Retinal pigment epithelial cell (primary cell): ENCODE data around the gene VAMP1.
"Not testable (repeated sequence)": the region's sequence is repeated elsewhere in the genome, so short reads cannot be mapped to it uniquely, and the experiment has no call there.

Experiments
- DNase-seq: peaks from one replicate; pipeline ENCODE4 v3.0.0-alpha.2; 2010; ENCODE audit warnings: low read depth
- H3K4me3 ChIP-seq: 2 replicates; pipeline ENCODE4 v1.5.1; 2011; ENCODE audit warnings: mild to moderate bottlenecking, low read length, control low read depth, moderate library complexity
- CTCF ChIP-seq: conservative IDR thresholded peaks from 2 replicates; pipeline ENCODE4 v1.5.1; 2011; ENCODE audit warnings: low read depth, low read length, control low read depth, inconsistent platforms

Gene VAMP1

GRCh38 chr12:6434205-6435140, 36.0 kb downstream of the VAMP1 start:
- no peak for DNase-seq

GRCh38 chr12:6432991-6433390, 37.5 kb downstream of the VAMP1 start:
- TF ChIP-seq CTCF, result no peak
- no peak overlapping the region for H3K4me3 ChIP-seq
- no peak for DNase-seq

More at GRCh38 chr12:6434205-6435140, 36.0 kb downstream of the VAMP1 start:
- TF ChIP-seq CTCF, result no peak
- no peak overlapping the region for H3K4me3 ChIP-seq

GRCh38 chr12:6430124-6430989, 40.1 kb downstream of the VAMP1 start:
- H3K4me3 ChIP-seq, result no peak overlapping the region
- TF ChIP-seq CTCF, result no peak
- DNase-seq, result peak; percentile 43

GRCh38 chr12:6428326-6428725, 42.2 kb downstream of the VAMP1 start:
- no peak for DNase-seq
- TF ChIP-seq CTCF, result no peak
- H3K4me3 ChIP-seq, result no peak overlapping the region

- H3K4me3 ChIP-seq, DNase-seq: not testable (repeated sequence)
Observed at GRCh38 chr12:6427796-6428195, 42.7 kb downstream of the VAMP1 start.

- DNase-seq, result no peak
- TF ChIP-seq CTCF, result no peak
- H3K4me3 ChIP-seq, result no peak overlapping the region
Observed at GRCh38 chr12:6426882-6427671, 43.4 kb downstream of the VAMP1 start.
